ENCODE measurements around the gene FOSB. TPM values are rescaled to one million over a fixed set of nuclear protein-coding genes. Genes with fewer than 3 reads are reported as not detected.

FOSB gene
- total RNA-seq, 4 donors from 2014 or later = 1.9 to 38.0 (median 15.6) TPM

DNA sequence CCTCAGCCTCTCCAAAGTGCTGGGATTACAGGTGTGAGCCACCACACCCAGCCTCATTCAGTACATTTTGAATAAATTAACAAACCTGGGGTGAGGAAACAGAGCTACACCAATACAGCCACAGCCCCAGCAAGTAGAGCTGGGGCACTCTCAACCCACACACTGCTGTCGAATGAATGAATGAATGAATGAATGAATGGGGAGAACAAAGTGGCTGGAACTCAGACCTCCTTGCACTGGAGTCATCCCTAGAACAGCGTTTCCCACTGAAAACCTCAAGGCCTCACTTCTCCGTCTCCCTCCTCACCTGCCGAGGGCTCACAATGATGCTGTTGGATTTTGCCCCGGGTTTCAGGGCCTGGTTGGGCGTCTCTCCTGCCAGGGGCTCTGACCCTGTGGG lies 46.9 kb upstream of the FOSB start:
- TF ChIP-seq, protein P1, sequence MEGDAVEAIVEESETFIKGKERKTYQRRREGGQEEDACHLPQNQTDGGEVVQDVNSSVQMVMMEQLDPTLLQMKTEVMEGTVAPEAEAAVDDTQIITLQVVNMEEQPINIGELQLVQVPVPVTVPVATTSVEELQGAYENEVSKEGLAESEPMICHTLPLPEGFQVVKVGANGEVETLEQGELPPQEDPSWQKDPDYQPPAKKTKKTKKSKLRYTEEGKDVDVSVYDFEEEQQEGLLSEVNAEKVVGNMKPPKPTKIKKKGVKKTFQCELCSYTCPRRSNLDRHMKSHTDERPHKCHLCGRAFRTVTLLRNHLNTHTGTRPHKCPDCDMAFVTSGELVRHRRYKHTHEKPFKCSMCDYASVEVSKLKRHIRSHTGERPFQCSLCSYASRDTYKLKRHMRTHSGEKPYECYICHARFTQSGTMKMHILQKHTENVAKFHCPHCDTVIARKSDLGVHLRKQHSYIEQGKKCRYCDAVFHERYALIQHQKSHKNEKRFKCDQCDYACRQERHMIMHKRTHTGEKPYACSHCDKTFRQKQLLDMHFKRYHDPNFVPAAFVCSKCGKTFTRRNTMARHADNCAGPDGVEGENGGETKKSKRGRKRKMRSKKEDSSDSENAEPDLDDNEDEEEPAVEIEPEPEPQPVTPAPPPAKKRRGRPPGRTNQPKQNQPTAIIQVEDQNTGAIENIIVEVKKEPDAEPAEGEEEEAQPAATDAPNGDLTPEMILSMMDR (IDR thresholded peaks at IDR 0.05) = no peak
- TF ChIP-seq EP300 (IDR thresholded peaks at IDR 0.05) = no peak
- Histone ChIP-seq H3K4me3 (no peak overlapping the region), H3K27me3 (no peaks in the 10 kb centered on the region), H3K36me3 (peaks cover 0 to 63% of the 10 kb centered on the region in 2 donors), H3K27ac (no peak overlapping the region), H3K4me1 (peaks cover 0 to 41% (median 12%) of the 10 kb centered on the region in 3 donors), H3K9me3 (no peaks in the 10 kb centered on the region)
- WGBS, 2 donors (ENCODE audit: low coverage in 1 of 2) = 82% methylated on average over 5 of the region's 6 CpGs; no CpG with 5 or more reads in 1 of the 2 donors
- ATAC-seq = no peak

DNA sequence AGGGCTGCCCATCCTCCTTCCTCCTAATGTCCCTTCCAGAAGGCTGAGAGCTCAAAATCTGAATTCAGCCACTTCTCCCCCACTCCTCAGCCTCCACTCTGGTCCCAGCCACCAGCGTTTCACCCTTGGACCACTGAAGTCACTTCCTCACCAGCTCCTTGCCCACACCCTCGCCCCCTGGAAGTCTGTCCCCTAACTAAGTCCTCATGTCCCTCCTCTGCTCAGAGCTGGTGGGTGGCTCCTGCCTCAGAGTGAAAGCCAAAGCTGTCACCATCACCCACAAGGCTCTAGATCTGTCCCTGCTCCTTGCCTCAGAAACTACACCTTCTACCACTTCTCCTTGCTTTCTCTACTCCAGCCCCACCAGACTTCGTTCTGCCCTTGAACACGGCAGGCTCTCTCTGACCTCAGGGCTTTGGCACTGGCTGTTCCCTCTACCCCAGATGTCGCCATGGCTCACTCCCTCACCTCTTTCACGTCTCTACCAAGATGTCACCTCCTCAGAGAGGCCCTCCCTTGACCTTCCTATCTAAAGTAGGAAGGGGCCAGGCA lies 45.8 kb upstream of the FOSB start:
- WGBS, 2 donors (ENCODE audit: low coverage in 1 of 2) = 71 to 92% methylated on average over 5 to 6 of the region's 6 CpGs
- Histone ChIP-seq H3K27ac (peak overlapping the region in 1 of 4 donors; percentile 93), H3K4me1 (peaks cover 0 to 37% (median 12%) of the 10 kb centered on the region in 3 donors), H3K4me3 (no peak overlapping the region), H3K36me3 (peaks cover 0 to 52% of the 10 kb centered on the region in 2 donors), H3K9me3 (no peaks in the 10 kb centered on the region), H3K27me3 (no peaks in the 10 kb centered on the region)
- TF ChIP-seq EP300 (IDR thresholded peaks at IDR 0.05) (no peak), POLR2A (IDR thresholded peaks at IDR 0.05) (no peak), POLR2AphosphoS5 (IDR thresholded peaks at IDR 0.05) (no peak)
- TF ChIP-seq, protein P1 (IDR thresholded peaks at IDR 0.05) = no peak
- ATAC-seq = no peak

DNA sequence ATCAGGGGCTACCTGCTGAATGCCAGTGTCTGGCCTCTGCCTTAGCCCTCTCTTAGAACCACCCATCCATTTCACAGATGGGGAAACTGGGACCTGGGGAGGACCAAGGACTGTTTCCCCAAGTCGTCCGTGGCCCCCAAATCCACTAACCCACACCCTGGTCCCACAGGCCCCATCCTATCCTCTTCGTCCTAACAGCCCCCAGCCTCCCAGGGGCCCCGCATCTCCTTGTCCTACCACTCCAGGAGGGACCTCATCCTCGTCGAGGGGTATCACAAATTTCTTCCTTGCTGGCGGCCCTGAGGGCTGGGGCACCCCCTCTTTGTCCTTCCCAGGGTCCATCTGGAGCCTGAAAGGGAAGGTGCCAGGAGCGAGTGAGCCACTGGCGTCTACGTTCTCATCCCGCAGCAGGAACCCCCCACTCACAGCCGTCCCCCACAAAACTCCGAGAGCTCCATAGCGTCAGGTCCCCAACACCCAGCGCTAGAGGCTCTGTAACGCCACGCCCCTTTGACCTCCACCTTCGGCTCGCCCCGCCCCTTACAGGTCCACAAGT lies 44.7 kb upstream of the FOSB start:
- Histone ChIP-seq H3K36me3 (peaks cover 0 to 41% of the 10 kb centered on the region in 2 donors), H3K9me3 (no peaks in the 10 kb centered on the region), H3K4me3 (peak overlapping the region; percentile 51 to 61), H3K27me3 (no peaks in the 10 kb centered on the region), H3K4me1 (peaks cover 0 to 39% (median 12%) of the 10 kb centered on the region in 3 donors), H3K27ac (peak overlapping the region; percentile 57 to 94 (median 90))
- no peak for ATAC-seq
- TF ChIP-seq, protein P1 (IDR thresholded peaks at IDR 0.05) = no peak
- TF ChIP-seq POLR2AphosphoS5 (IDR thresholded peaks at IDR 0.05) = no peak
- 16 to 29% methylated on average over 6 to 11 of the region's 20 CpGs for WGBS, 2 donors (ENCODE audit: low coverage in 1 of 2)

DNA sequence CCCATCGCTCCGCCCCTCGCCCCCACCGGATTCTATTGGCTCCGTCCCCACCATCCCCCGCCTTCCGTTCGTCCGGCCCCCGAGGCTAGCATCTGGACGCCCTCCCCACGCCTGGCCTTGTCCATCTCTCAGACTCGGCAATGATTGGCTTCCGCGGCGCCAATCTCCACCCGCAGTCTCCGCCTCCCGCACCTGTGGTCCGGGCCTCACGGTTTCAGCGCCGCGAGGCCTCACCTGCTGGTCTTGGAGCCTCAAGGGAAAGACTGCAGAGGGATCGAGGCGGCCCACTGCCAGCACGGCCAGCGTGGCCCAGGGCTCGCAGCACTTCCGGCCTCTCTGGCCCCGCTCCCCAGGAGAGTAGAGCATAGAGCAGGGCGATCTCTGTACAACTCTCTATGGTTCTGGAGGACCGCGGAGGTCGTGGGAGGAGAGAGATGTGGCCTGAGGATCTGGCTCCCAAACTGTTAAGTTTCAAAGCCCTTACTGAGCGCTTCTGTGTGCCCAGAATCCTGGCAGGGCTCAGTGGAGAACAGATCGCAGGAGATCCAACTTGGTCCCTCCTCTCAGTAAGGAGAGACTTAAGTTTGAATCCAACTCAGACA lies 44.1 kb upstream of the FOSB start, which contains the start of gene ERCC1:
Gene ERCC1 (minus strand): TSS at position 329 of the 602 bp plus-strand sequence. CDS start 543 bp downstream, outside the sequence.
- Histone ChIP-seq H3K4me3 (peak within 1 kb of the TSS; percentile 51 to 61), H3K27ac (peak within 1 kb of the TSS; percentile 57 to 94 (median 90)), H3K4me1 (peaks cover 0 to 44% (median 17%) of the 10 kb centered on the region in 3 donors), H3K9me3 (no peaks in the 10 kb centered on the region), H3K27me3 (no peaks in the 10 kb centered on the region), H3K36me3 (peaks cover 0 to 35% of the 10 kb centered on the region in 2 donors)
- 0 to 1% methylated on average over 6 to 19 of the region's 37 CpGs for WGBS, 2 donors (ENCODE audit: low coverage in 1 of 2)
- peak; percentile 85 for ATAC-seq
- peak; percentile 78 for TF ChIP-seq POLR2AphosphoS5 (IDR thresholded peaks at IDR 0.05)
- no peak for TF ChIP-seq EP300 (IDR thresholded peaks at IDR 0.05)
- TF ChIP-seq POLR2A (IDR thresholded peaks at IDR 0.05) = peak; percentile 35 to 51
- TF ChIP-seq, protein P1 (IDR thresholded peaks at IDR 0.05) = no peak

All from gastroesophageal sphincter (tissue), 4 donors.